AG09309 (cell line): Measurements from ENCODE around the gene ATF7.
"Not testable (repeated sequence)": the region's sequence is repeated elsewhere in the genome, so short reads cannot be mapped to it uniquely, and the experiment has no call there.

Source experiments
- DNase-seq: peaks from one replicate; pipeline ENCODE4 v3.0.0-alpha.2; 2010; ENCODE audit warnings: low read depth
- H3K4me3 ChIP-seq: 2 replicates; pipeline ENCODE4 v1.5.1; 2011; ENCODE audit warnings: mild to moderate bottlenecking, low read depth, low read length, moderate library complexity; ENCODE audit not compliant: control insufficient read depth
- TF ChIP-seq, protein P1 (sequence below): IDR thresholded peaks from 2 replicates; pipeline ENCODE4 v1.5.1; 2011; ENCODE audit warnings: mild to moderate bottlenecking, low read depth, low read length, inconsistent platforms; ENCODE audit not compliant: insufficient read depth, control insufficient read depth; ENCODE audit errors: missing control alignments

The ATF7 gene

DNA sequence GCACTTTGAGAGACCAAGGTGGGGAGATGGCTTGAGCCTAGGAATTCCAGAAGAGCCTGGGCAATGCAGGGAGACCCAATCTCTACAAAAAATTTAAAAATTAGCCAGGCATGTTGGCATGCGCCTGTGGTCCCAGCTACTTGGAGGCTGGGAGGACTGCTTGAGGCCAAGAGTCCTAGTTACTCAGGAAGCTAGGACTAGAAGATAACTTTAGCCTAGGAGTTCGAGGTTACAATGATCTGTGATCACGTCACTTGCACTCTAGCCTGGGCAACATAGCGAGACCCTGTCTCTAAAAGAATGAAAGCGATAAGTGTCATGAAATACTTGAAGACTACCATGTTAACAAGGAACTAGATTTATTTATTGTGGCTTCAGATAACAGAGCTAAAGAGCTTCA is 3.5 kb downstream of the ATF7 start:
- no peak overlapping the region for H3K4me3 ChIP-seq

DNA sequence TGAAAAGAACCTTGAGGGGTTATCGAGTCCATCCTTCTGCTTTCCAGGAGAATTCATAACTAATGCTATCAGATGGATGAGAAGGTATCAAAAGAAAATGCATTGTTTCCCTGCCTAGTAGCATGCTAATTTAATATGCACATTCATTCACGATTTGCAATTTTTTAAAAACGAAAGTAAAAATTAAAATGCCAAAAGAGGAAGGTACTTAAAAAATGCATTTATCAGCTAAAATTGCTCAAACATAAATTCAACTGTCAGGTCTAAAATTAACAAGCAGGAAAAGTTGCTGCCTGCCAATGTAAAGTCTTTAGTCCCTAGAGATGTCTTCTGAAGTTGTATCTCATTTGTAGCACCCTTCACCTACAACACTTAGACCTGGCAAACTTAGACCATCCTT is 7.9 kb downstream of the ATF7 start:
- no peak for DNase-seq
- H3K4me3 ChIP-seq: peak overlapping the region; percentile 2; the same call in 1 of the 2 replicates
- TF ChIP-seq, protein P1, sequence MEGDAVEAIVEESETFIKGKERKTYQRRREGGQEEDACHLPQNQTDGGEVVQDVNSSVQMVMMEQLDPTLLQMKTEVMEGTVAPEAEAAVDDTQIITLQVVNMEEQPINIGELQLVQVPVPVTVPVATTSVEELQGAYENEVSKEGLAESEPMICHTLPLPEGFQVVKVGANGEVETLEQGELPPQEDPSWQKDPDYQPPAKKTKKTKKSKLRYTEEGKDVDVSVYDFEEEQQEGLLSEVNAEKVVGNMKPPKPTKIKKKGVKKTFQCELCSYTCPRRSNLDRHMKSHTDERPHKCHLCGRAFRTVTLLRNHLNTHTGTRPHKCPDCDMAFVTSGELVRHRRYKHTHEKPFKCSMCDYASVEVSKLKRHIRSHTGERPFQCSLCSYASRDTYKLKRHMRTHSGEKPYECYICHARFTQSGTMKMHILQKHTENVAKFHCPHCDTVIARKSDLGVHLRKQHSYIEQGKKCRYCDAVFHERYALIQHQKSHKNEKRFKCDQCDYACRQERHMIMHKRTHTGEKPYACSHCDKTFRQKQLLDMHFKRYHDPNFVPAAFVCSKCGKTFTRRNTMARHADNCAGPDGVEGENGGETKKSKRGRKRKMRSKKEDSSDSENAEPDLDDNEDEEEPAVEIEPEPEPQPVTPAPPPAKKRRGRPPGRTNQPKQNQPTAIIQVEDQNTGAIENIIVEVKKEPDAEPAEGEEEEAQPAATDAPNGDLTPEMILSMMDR: no peak

More for the DNA sequence above, 3.5 kb downstream of the ATF7 start:
- TF ChIP-seq, protein P1: no peak
- DNase-seq: no peak

DNA sequence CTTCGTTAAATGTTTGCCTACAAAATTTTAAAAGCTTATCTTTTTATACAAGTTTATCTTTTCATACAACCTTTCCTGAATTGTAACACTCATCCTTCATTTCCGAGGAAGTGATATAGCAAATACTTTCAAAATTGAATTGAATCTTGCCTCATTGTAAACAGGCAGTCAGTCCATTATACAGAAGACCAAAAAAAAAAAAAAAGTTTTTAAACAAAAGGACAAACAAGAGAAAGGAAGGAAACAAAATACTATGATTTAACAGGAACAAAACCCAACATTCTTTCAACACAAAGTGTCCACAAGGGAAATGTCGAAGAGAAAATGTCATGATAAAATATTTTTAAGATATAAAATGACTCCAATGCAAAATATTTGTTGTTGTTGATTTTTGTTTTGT is 8.5 kb downstream of the ATF7 start:
- TF ChIP-seq, protein P1: no peak
- DNase-seq: no peak

DNA sequence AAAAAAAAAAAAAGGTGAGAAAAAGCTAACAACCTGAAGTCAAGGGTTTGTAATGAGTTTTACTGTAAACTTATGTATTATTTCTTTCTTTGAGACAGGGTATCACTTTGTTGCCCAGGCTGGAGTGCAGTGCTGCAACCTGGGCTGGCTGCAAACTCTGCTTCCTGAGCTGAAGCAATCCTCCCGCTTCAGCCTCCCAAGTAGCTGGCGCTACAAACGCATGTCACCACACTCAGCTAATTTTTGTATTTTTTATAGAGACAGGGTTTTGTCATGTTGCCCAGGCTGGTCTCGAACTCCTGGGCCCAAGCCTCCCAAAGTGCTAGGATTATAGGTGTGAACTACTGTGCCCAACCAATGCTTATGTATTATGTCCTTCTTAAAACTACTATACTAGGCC is 9.2 kb downstream of the ATF7 start:
- no peak for DNase-seq
- H3K4me3 ChIP-seq: no peak overlapping the region
- TF ChIP-seq, protein P1: no peak

More for the DNA sequence above, 8.5 kb downstream of the ATF7 start:
- H3K4me3 ChIP-seq: no peak overlapping the region

DNA sequence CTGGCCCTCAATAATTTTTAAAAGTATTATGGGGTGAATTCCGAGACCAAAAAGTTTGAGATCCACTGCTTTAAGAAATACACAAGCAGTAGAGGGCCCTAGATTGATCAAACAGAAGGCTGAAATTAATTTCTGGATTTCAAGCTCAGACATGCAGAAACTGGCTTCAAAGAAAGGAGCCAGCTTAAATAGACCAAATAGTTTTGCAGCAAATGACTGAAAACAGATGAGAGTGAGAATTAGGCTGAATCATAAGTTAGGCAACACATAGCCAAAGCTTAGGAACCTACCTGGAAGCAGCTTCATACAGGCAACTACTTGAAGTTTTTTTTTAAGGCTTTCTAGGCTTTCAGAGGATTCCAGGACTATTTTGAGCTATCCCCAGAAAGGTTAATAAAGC is 12.4 kb downstream of the ATF7 start:
- H3K4me3 ChIP-seq: no peak overlapping the region
- DNase-seq: peak; percentile 39
- TF ChIP-seq, protein P1: no peak

DNA sequence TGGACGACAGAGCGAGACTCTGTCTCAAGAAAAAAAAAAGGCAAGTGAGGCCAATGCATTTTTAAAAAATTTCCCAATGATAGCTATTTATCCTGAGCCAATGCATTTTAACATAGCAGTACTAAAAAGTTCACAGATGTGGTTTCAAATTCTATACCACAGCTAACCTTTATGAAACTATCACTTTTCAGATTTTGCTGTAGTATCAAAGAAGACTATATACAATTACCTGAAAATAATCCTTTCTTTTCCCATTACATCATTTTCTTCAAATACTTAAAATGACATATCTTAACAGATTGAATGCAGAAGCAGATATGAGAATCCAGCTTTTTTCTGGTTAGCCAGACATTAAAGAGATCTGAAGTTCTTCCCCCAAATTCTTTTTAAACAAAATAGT is 13.2 kb downstream of the ATF7 start:
- H3K4me3 ChIP-seq: no peak overlapping the region
- no peak for DNase-seq
- TF ChIP-seq, protein P1: no peak

DNA sequence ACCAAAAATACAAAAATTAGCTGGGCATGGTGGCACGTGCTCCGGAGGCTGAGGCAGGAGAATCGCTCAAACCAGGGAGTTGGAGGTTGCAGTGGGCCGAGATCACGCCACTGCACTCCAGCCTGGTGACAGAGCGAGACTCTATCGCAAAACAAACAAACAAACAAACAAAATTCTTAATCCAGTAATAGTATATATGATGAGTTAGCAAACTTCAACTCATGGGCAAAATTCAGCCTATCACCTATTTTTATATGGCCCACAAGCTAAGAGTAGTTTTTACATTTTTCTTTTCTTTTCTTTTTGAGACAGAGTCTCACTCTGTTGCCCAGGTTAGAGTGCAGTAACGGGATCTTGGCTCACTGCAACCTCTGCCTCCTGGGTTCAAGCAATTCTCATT is 14.9 kb downstream of the ATF7 start:
- TF ChIP-seq, protein P1: no peak
- no peak overlapping the region for H3K4me3 ChIP-seq
- DNase-seq: no peak

DNA sequence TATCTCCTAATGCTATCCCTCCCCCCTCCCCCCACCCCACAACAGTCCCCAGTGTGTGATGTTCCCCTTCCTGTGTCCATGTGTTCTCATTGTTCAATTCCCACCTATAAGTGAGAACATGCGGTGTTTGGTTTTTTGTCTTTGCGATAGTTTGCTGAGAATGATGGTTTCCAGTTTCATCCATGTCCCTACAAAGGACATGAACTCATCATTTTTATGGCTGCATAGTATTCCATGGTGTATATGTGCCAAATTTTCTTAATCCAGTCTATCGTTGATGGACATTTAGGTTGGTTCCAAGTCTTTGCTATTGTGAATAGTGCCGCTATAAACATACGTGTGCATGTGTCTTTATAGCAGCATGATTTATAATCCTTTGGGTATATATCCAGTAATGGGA is 19.5 kb downstream of the ATF7 start:
- H3K4me3 ChIP-seq, DNase-seq: not testable (repeated sequence)
